Neural progenitor cell (in vitro differentiated cells): Measurements from ENCODE around the gene VWA5B1. TPM values are rescaled to one million over a fixed set of nuclear protein-coding genes. Genes with fewer than 3 reads are reported as not detected.

ENCODE experiments used
- DNase-seq: peaks from one replicate; pipeline ENCODE4 v3.0.0-alpha.2; 2016; ENCODE audit warnings: low spot score
- H2AFZ ChIP-seq: fragments of 200-600 bp; sonication (generic); replicated peaks from 2 replicates; pipeline ENCODE4 v1.6.1; 2016; ENCODE audit warnings: antibody characterized with exemption
- H3F3A ChIP-seq: fragments of 200-600 bp; sonication (generic); 2 replicates; pipeline ENCODE4 v1.6.1; 2016; ENCODE audit warnings: antibody characterized with exemption, low read depth
- H3K27ac ChIP-seq: fragments of 200-600 bp; sonication (generic); 2 replicates; pipeline ENCODE4 v1.5.1; 2016; ENCODE audit warnings: mild to moderate bottlenecking
- H3K27me3 ChIP-seq: fragments of 200-600 bp; sonication (generic); 2 replicates; pipeline ENCODE4 v1.6.1; 2016; ENCODE audit warnings: mild to moderate bottlenecking, moderate library complexity
- H3K36me3 ChIP-seq: fragments of 200-600 bp; sonication (generic); 2 replicates; pipeline ENCODE4 v1.5.1; 2016
- H3K4me1 ChIP-seq: fragments of 200-600 bp; sonication (generic); 2 replicates; pipeline ENCODE4 v1.6.1; 2016; ENCODE audit warnings: mixed run types
- H3K4me2 ChIP-seq: fragments of 200-600 bp; sonication (generic); 2 replicates; pipeline ENCODE4 v1.6.1; 2016
- H3K4me3 ChIP-seq: fragments of 200-600 bp; sonication (generic); 2 replicates; pipeline ENCODE4 v1.5.1; 2016
- H3K79me2 ChIP-seq: fragments of 200-600 bp; sonication (generic); 2 replicates; pipeline ENCODE4 v1.6.1; 2016; ENCODE audit warnings: low read depth
- H3K9ac ChIP-seq: fragments of 200-600 bp; sonication (generic); 2 replicates; pipeline ENCODE4 v1.6.1; 2016
- H3K9me3 ChIP-seq: fragments of 200-600 bp; sonication (generic); 2 replicates; pipeline ENCODE4 v1.5.1; 2016; ENCODE audit warnings: low read depth
- H4K20me1 ChIP-seq: fragments of 200-600 bp; sonication (generic); 2 replicates; pipeline ENCODE4 v1.6.1; 2016; ENCODE audit warnings: low read depth
- H3K27ac Mint-ChIP-seq: 3 replicates; pipeline ENCODE4 v1.8.0; 2021; ENCODE audit warnings: mixed read lengths
- H3K27me3 Mint-ChIP-seq: 2 replicates; pipeline ENCODE4 v1.8.0; 2022; ENCODE audit warnings: low read depth, mild to moderate bottlenecking, inconsistent platforms, moderate library complexity, mixed read lengths; ENCODE audit not compliant: insufficient read depth
- H3K36me3 Mint-ChIP-seq: 3 replicates; pipeline ENCODE4 v1.8.0; 2021; ENCODE audit warnings: mixed read lengths
- H3K4me1 Mint-ChIP-seq: 3 replicates; pipeline ENCODE4 v1.8.0; 2021; ENCODE audit warnings: mixed read lengths
- H3K4me3 Mint-ChIP-seq: 3 replicates; pipeline ENCODE4 v1.8.0; 2021; ENCODE audit warnings: mild to moderate bottlenecking, moderate library complexity, mixed read lengths
- H3K9me3 Mint-ChIP-seq: 3 replicates; pipeline ENCODE4 v1.8.0; 2020; ENCODE audit warnings: mixed read lengths
- CTCF ChIP-seq: fragments of 200-600 bp; sonication (generic); IDR thresholded peaks from 2 replicates; pipeline ENCODE4 v1.5.1; 2017; ENCODE audit warnings: antibody characterized with exemption, mild to moderate bottlenecking
- EZH2 ChIP-seq: fragments of 200-600 bp; sonication (generic); IDR thresholded peaks from 2 replicates; pipeline ENCODE4 v1.6.1; 2017; ENCODE audit warnings: antibody characterized with exemption, mild to moderate bottlenecking, moderate library complexity
- EZH2phosphoT487 ChIP-seq: fragments of 200-600 bp; sonication (generic); IDR thresholded peaks from 2 replicates; pipeline ENCODE4 v1.6.1; 2017; ENCODE audit warnings: antibody characterized with exemption
- total RNA-seq: library from RNA; depleted of rRNA; stranded (reverse); fragments of >200 nt; gene quantifications from 2 replicates; pipeline ENCODE4 v1.2.3, GENCODE V29; 2015; ENCODE audit warnings: low replicate concordance

The VWA5B1 gene
- total RNA-seq, 1 donor from 2014 or later, result not detected

GRCh38 chr1:20381045-20381641 is 90.5 kb downstream of the VWA5B1 start:
- H3K27me3 ChIP-seq, result peaks cover 46% of the 10 kb centered on the region
- no peak overlapping the region for H3K27ac ChIP-seq
- no peak overlapping the region for H2AFZ ChIP-seq

GRCh38 chr1:20381961-20382360 is 91.3 kb downstream of the VWA5B1 start:
- Histone ChIP-seq H3K9ac (no peak overlapping the region), H3F3A (no peaks in the 10 kb centered on the region), H2AFZ (no peak overlapping the region), H3K27me3 (peaks cover 38% of the 10 kb centered on the region), H4K20me1 (no peaks in the 10 kb centered on the region), H3K79me2 (no peaks in the 10 kb centered on the region), H3K4me1 (peaks cover 15% of the 10 kb centered on the region), H3K27ac (no peak overlapping the region), H3K36me3 (no peaks in the 10 kb centered on the region), H3K9me3 (no peaks in the 10 kb centered on the region), H3K4me2 (no peak overlapping the region), H3K4me3 (no peak overlapping the region)
- DNase-seq, result no peak
- Mint-ChIP-seq H3K4me1 (peaks cover 20% of the 10 kb centered on the region), H3K9me3 (no peaks in the 10 kb centered on the region), H3K27ac (no peak overlapping the region), H3K36me3 (no peaks in the 10 kb centered on the region), H3K4me3 (no peak overlapping the region), H3K27me3 (no peaks in the 10 kb centered on the region)
- TF ChIP-seq CTCF (no peak), EZH2phosphoT487 (no peak), EZH2 (no peak)

More at GRCh38 chr1:20381045-20381641, 90.5 kb downstream of the VWA5B1 start:
- no peak overlapping the region for H3K4me3 ChIP-seq
- no peaks in the 10 kb centered on the region for H3K9me3 ChIP-seq
- no peak overlapping the region for H3K9ac ChIP-seq
- Mint-ChIP-seq H3K4me3 (no peak overlapping the region), H3K27me3 (no peaks in the 10 kb centered on the region), H3K36me3 (no peaks in the 10 kb centered on the region), H3K4me1 (peaks cover 15% of the 10 kb centered on the region), H3K9me3 (no peaks in the 10 kb centered on the region), H3K27ac (no peak overlapping the region)
- peaks cover 7% of the 10 kb centered on the region for H3K4me1 ChIP-seq
- H3K4me2 ChIP-seq, result no peak overlapping the region
- no peak for DNase-seq
- H3K79me2 ChIP-seq, result no peaks in the 10 kb centered on the region
- no peaks in the 10 kb centered on the region for H3K36me3 ChIP-seq
- H4K20me1 ChIP-seq, result no peaks in the 10 kb centered on the region
- no peak for TF ChIP-seq EZH2
- no peak for TF ChIP-seq CTCF
- TF ChIP-seq EZH2phosphoT487, result no peak
- H3F3A ChIP-seq, result no peaks in the 10 kb centered on the region

- no peak overlapping the region for H3K4me2 ChIP-seq
- H3K4me1 ChIP-seq, result peaks cover 19% of the 10 kb centered on the region
- no peaks in the 10 kb centered on the region for H3K36me3 ChIP-seq
- no peak overlapping the region for H3K4me3 ChIP-seq
- H3K79me2 ChIP-seq, result no peaks in the 10 kb centered on the region
- no peaks in the 10 kb centered on the region for H3K9me3 Mint-ChIP-seq
- no peak for DNase-seq
- no peak overlapping the region for H3K9ac ChIP-seq
- no peaks in the 10 kb centered on the region for H4K20me1 ChIP-seq
- no peak for TF ChIP-seq CTCF
- TF ChIP-seq EZH2phosphoT487, result no peak
- TF ChIP-seq EZH2, result no peak
- H3K4me3 Mint-ChIP-seq, result no peak overlapping the region
- no peak overlapping the region for H3K27ac ChIP-seq
- no peaks in the 10 kb centered on the region for H3K27me3 Mint-ChIP-seq
- no peak overlapping the region for H3K27ac Mint-ChIP-seq
- H3K36me3 Mint-ChIP-seq, result no peaks in the 10 kb centered on the region
- peaks cover 18% of the 10 kb centered on the region for H3K4me1 Mint-ChIP-seq
- no peaks in the 10 kb centered on the region for H3F3A ChIP-seq
- peaks cover 31% of the 10 kb centered on the region for H3K27me3 ChIP-seq
- no peak overlapping the region for H2AFZ ChIP-seq
- no peaks in the 10 kb centered on the region for H3K9me3 ChIP-seq
These were observed 92.0 kb downstream of the VWA5B1 start for GRCh38 chr1:20382711-20383110.
